Glutamatergic neuron (in vitro differentiated cells): ENCODE results near the gene ASIC5. TPM values are rescaled to one million over a fixed set of nuclear protein-coding genes. Genes with fewer than 3 reads are reported as not detected.

Source experiments
- DNase-seq: peaks from one replicate; pipeline ENCODE4 v3.0.0; 2022
- H3K27ac Mint-ChIP-seq: one replicate; pipeline ENCODE4 v1.8.0; 2020; ENCODE audit warnings: mild to moderate bottlenecking, mixed read lengths, inconsistent platforms; ENCODE audit not compliant: unreplicated experiment
- H3K27me3 Mint-ChIP-seq: one replicate; pipeline ENCODE4 v1.8.0; 2020; ENCODE audit warnings: mild to moderate bottlenecking, moderate library complexity, mixed read lengths, inconsistent platforms; ENCODE audit not compliant: unreplicated experiment
- H3K36me3 Mint-ChIP-seq: one replicate; pipeline ENCODE4 v1.8.0; 2020; ENCODE audit warnings: mild to moderate bottlenecking, mixed read lengths, inconsistent platforms; ENCODE audit not compliant: unreplicated experiment
- H3K4me1 Mint-ChIP-seq: one replicate; pipeline ENCODE4 v1.8.0; 2020; ENCODE audit warnings: mild to moderate bottlenecking, low read depth, mixed read lengths, inconsistent platforms; ENCODE audit not compliant: unreplicated experiment
- H3K4me3 Mint-ChIP-seq: one replicate; pipeline ENCODE4 v1.8.0; 2020; ENCODE audit warnings: mild to moderate bottlenecking, mixed read lengths, inconsistent platforms; ENCODE audit not compliant: unreplicated experiment
- H3K9me3 Mint-ChIP-seq: one replicate; pipeline ENCODE4 v1.8.0; 2020; ENCODE audit warnings: mild to moderate bottlenecking, moderate library complexity, mixed read lengths, inconsistent platforms; ENCODE audit not compliant: unreplicated experiment
- CTCF ChIP-seq: fragments of 200-600 bp; sonication (generic); IDR thresholded peaks from one replicate; pipeline ENCODE4 v1.5.0; 2021; ENCODE audit not compliant: partially characterized antibody, unreplicated experiment
- total RNA-seq: library from RNA; stranded (reverse); fragmentation: NEBNext Ultra II Directional; extraction: Animal tissue kit (Norgen Biotek cat#: 25700); gene quantifications from one replicate; pipeline ENCODE4 v1.2.1, GENCODE V29; 2021; ENCODE audit not compliant: unreplicated experiment

The ASIC5 gene
- total RNA-seq, 1 donor from 2014 or later = not detected

GRCh38 chr4:155822572-155822971, 43.5 kb downstream of the ASIC5 start:
- Mint-ChIP-seq H3K4me3 (no peak overlapping the region), H3K36me3 (no peaks in the 10 kb centered on the region), H3K27me3 (no peaks in the 10 kb centered on the region), H3K4me1 (no peaks in the 10 kb centered on the region), H3K9me3 (no peaks in the 10 kb centered on the region), H3K27ac (no peak overlapping the region)
- no peak for TF ChIP-seq CTCF
- DNase-seq = no peak

- Mint-ChIP-seq H3K4me1 (no peaks in the 10 kb centered on the region), H3K27ac (no peak overlapping the region), H3K36me3 (no peaks in the 10 kb centered on the region), H3K27me3 (no peaks in the 10 kb centered on the region), H3K4me3 (no peak overlapping the region), H3K9me3 (no peaks in the 10 kb centered on the region)
- DNase-seq = no peak
- no peak for TF ChIP-seq CTCF
Observed at GRCh38 chr4:155820887-155821518, 45.1 kb downstream of the ASIC5 start.

DNA sequence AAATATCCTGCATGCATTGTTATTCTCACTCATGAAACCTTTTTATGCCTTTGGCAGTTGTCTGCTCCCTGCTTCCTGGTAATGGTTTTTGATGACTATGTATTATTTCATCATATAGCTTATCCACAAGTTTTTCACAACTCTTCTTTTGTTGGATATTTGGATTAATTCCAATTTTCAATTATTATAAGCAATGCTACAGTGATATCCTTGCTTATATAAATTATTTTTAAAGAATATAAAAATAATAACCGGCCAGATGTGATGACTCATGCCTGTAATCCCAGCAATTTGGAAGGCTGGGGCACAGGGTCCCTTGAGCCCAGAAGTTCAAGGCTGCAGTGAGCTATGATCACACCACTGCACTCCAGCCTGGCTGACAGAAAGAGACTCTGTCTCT, 47.0 kb downstream of the ASIC5 start:
- Mint-ChIP-seq H3K27me3 (peaks cover 2% of the 10 kb centered on the region), H3K9me3 (no peaks in the 10 kb centered on the region), H3K4me1 (no peaks in the 10 kb centered on the region), H3K27ac (no peak overlapping the region), H3K36me3 (no peaks in the 10 kb centered on the region), H3K4me3 (no peak overlapping the region)
- no peak for DNase-seq
- TF ChIP-seq CTCF = no peak

- Mint-ChIP-seq H3K36me3 (no peaks in the 10 kb centered on the region), H3K9me3 (no peaks in the 10 kb centered on the region), H3K27ac (no peak overlapping the region), H3K27me3 (peaks cover 2% of the 10 kb centered on the region), H3K4me1 (no peaks in the 10 kb centered on the region), H3K4me3 (no peak overlapping the region)
- no peak for DNase-seq
- no peak for TF ChIP-seq CTCF
Observed at GRCh38 chr4:155818639-155819038, 47.4 kb downstream of the ASIC5 start.

DNA sequence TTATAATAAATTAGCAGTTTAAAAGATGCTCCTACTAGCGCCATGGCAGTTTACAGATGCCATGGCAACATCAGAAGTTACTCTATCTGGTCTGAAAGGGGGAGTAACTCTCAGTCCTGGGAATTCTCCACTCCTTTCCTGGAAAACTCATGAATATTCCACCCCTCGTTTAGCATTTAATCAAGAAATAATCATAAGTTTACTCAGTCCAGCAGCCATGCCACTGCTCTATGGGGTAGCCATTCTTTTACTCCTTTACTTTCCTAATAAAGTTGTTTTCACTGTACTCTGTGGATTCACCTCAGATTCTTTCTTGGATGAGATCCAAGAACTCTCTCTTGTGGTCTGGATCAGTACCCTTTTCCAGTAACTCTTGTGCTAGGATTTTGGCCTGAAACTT, 55.0 kb downstream of the ASIC5 start:
- no peak for TF ChIP-seq CTCF
- Mint-ChIP-seq H3K4me1 (no peaks in the 10 kb centered on the region), H3K4me3 (no peak overlapping the region), H3K27me3 (peaks cover 2% of the 10 kb centered on the region), H3K36me3 (no peaks in the 10 kb centered on the region), H3K9me3 (no peaks in the 10 kb centered on the region), H3K27ac (no peak overlapping the region)
- no peak for DNase-seq
